ENCODE results near the gene ACTA2.

Gene ACTA2

GRCh38 chr10:88952647-88953111 is at the start of gene ACTA2:
ACTA2 (minus strand) TSS chr10:88952773; CDS start chr10:88948930, 3,843 bp downstream.
- DNase-seq = no peak

DNA sequence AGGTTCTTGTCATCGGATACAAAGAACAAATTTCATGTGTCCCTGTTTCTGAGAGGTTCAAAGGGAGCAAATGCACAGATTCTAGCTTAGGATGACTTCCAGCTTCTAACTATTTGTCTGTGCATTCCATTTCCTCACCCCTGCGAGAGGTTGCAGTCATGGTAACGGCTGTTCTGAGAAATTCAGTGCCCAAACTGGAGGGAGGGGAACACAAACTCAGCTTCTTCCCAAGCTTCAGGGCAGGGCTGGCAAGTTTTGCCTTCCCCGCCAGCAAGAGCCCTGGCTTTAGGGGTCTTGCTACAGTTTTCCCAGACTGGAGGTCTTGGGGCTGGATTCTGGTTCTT is 49.1 kb upstream of the ACTA2 start:
- no peak for DNase-seq

DNA sequence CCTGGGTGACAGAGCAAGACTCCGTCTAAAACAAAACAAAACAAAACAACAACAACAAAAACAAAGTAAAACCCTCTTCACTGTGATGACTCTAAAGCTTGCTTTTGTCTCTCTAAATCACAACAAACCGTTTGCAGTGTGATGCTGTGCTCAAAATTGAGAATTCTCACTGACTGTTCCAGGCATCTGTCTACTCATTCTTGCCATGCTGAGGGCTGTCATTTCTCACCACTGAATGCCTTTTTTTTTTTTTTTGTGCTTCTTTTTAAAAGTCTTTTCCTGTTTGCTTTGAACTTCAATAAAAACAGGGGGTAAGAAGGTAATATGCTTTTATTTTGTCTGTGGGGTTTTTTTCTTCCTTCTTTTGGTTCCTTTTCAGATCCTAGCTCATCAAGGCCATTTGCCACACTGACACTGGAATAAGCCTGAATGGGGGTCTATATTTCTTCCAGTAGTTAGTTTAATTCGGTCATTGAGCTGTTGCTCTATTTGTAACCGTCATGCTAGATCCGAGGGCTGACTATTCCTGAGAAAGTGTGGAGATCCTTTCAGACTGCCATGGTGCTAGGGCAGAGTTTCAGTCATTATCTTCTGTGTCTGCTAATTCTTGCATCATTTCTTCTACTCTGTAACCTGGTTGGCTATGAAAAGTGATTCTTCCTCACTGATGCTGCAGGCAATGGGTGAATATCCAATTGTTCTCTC is 48.6 kb upstream of the ACTA2 start:
- DNase-seq = no peak

- no peak for DNase-seq
Measured at GRCh38 chr10:88999625-89000024, 47.1 kb upstream of the ACTA2 start.

DNA sequence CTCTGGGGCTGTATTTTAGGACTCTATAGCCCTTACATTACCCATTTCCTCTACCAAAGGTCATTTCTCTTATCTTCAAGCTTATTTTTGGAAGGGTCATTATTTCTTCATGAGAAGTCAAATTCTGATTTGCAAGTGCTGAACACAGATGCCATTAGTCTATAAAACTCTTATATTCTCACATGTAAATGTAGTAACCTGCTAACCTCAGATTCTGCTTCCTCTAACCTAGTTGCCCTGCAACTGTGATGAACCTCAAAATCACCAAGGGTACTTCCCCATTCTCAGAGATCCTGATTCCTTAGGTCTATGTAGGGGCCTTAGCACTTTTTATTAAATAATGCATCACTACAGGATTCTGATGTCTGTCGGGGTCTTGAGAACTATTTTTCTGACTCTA is 44.4 kb upstream of the ACTA2 start:
- DNase-seq = peak; percentile 30

GRCh38 chr10:88995156-88995876 is 42.7 kb upstream of the ACTA2 start:
- DNase-seq = no peak

DNA sequence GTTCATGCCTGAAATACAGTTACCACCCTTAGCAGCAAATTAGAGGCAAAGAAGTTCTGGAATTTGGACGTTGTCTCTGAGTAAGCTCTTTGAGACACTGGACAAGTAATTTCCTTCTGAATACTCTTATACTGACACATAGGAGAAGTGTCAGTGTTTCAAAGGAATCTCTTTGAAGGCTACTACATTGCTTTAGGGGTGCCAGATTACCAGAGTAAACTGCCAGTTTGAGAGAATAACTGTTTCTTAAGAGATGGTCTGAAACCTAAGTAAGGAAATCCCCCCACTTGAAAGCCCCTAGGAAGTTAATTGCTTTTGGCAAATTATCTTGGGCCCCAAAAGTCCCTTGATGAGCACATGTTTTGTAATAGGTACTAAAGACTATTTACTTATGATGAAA is 41.4 kb upstream of the ACTA2 start:
- no peak for DNase-seq

DNA sequence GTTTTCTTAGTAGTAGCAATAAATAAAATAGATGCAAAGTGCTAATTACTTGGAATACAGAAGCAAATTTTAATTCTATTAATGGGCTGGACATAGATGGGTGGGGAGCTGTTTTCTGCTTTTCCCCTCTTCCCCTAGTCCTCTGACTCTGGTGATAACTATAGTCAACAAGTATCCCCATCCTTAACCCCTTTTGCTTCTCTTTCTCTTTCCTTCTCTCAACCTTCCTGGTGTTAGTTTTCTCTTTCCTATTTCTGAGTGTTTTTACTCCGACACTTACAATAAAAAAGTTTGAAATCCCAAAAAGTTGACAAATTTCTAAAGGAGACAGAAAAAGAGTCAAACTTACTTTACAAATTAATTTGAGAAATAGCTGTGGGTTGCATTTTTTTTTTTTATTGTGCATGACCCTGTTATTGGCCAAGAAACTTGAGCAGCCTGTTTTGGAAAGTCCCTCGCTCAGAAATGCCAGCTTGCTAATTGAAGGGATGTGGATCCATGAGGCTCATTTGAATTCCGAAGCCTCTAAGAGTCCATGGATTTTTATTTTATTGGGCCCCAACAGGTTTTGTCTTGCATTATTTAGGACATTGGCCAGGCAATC is 40.5 kb upstream of the ACTA2 start:
- no peak for DNase-seq

DNA sequence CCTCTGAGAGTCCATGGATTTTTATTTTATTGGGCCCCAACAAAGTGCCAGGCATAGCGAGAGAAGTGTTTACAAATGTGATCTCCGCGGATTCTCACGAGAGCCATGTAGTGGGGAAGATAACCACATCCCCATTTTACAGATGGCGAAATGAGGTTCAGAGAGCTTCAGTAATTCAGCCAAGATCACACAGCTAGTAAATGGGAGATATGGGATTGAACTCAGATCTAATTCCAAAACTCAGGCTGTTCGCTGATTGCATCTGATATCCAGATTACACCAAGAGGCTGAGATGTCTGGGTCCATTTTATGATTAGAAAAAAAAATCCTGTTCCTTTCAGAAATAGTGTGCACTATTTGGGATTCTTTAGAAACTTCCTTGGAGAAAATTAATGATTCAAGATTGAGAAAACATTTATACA is 39.3 kb upstream of the ACTA2 start:
- DNase-seq = no peak

DNA sequence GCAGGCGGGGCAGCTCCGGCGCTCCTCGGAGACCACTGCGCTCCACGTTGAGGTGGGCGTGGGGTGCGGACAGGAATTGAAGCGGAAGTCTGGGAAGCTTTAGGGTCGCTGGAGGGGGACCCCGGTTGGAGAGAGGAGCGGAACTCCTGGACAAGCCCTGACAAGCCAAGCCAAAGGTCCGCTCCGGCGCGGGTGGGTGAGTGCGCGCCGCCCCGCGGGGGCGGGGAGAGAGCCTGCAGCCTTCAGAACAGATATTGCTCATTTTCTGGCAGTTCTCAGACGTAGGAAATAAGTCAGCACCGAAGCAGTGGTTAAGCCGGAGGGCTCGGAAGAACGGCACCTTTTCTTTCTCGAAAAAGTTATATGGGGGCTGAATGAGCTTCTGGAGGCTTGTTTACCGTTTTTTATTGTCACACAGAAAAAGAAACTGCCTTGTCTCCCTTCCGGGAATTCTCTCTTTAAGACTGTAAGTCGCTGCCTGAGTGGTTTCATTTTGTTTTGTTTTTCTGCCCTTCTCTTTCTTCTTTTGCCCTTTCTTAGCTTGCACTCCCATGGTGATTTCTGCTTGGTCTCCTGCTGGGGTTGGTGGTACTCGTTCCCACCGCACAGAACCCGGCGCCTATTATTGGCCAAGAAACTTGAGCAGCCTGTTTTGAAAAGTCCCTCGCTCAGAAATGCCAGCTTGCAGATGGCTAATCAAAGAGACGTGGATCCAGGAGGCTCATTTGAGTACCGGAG is 38.8 kb upstream of the ACTA2 start:
- no peak for DNase-seq

DNA sequence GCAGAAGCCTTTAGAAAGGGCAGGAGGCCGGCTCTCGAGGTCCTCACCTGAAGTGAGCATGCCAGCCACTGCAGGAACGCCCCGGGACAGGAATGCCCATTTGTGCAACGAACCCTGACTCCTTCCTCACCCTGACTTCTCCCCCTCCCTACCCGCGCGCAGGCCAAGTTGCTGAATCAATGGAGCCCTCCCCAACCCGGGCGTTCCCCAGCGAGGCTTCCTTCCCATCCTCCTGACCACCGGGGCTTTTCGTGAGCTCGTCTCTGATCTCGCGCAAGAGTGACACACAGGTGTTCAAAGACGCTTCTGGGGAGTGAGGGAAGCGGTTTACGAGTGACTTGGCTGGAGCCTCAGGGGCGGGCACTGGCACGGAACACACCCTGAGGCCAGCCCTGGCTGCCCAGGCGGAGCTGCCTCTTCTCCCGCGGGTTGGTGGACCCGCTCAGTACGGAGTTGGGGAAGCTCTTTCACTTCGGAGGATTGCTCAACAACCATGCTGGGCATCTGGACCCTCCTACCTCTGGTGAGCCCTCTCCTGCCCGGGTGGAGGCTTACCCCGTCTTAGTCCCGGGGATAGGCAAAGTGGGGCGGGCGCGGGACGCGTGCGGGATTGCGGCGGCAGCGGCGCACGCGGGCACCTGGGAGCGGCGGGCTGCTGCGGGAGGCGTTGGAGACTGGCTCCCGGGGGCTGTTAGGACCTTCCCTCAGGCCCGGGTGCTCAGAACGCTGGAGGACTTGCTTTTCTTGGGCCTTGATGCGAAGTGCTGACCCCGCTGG is 38.0 kb upstream of the ACTA2 start, which contains the start of gene FAS:
FAS (plus strand) TSS at position 415 of the 777 bp plus-strand sequence; CDS start at position 494, 79 bp downstream.
- DNase-seq = no peak

DNA sequence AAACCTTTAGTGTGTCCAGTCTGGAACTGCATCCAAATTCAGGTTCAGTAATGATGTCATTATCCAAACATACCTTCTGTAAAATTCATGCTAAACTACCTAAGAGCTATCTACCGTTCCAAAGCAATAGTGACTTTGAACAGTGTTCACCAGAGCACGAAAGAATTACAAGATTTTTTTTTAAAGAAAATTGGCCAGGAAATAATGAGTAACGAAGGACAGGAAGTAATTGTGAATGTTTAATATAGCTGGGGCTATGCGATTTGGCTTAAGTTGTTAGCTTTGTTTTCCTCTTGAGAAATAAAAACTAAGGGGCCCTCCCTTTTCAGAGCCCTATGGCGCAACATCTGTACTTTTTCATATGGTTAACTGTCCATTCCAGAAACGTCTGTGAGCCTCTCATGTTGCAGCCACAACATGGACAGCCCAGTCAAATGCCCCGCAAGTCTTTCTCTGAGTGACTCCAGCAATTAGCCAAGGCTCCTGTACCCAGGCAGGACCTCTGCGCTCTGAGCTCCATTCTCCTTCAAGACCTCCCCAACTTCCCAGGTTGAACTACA is 37.3 kb upstream of the ACTA2 start:
- DNase-seq = no peak

- DNase-seq = no peak
Measured at GRCh38 chr10:88989423-88989822, 36.9 kb upstream of the ACTA2 start.

- no peak for DNase-seq
Measured at GRCh38 chr10:88987840-88988239, 35.3 kb upstream of the ACTA2 start.

DNA sequence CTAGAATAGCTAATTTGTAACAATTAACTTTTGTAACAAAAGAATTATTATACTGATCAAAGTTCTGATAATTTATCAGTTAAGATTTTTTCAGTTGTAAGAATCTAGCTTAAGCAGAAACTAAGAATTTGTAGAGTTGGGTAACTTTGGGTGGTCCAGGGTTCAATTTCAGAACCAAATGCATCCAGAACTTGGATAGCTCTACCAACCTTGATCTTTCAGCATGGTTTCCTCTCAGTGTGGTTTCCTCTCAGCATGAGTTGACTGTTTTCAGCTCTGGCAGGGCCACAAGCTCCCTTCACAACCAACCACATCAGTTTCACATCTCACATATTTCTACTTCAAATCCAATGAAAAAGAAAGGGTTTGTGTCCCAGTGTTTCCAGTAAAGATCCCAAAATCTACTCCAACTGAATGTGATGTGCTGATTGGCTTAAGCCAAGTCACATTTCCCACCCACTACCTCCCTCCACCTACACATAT is 34.7 kb upstream of the ACTA2 start:
- no peak for DNase-seq

- no peak for DNase-seq
Measured at GRCh38 chr10:88986549-88987242, 34.1 kb upstream of the ACTA2 start.

- DNase-seq = no peak
Measured at GRCh38 chr10:88984525-88984924, 32.0 kb upstream of the ACTA2 start.

- DNase-seq = no peak
Measured at GRCh38 chr10:88983939-88984338, 31.4 kb upstream of the ACTA2 start.

GRCh38 chr10:88983206-88983605 is 30.6 kb upstream of the ACTA2 start:
- no peak for DNase-seq

DNA sequence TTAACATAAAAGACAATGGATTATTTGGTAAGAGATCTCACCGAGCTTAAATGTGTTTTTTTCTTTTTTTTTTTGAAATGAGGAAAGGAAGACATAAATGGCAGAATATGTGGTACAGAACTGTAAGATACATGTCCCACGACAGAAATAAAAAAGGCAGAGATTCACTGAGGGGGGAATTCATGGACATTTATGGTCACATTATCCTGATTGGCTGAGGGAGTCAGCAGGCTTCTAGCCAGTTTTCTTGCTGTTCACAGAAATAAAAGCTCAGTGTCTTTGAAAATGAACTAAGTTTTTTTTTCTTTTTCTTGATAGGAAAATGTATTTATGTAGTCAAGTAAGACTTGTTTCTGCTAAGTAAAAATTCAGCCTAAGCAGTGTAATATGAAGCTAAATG is 29.8 kb upstream of the ACTA2 start:
- no peak for DNase-seq

DNA sequence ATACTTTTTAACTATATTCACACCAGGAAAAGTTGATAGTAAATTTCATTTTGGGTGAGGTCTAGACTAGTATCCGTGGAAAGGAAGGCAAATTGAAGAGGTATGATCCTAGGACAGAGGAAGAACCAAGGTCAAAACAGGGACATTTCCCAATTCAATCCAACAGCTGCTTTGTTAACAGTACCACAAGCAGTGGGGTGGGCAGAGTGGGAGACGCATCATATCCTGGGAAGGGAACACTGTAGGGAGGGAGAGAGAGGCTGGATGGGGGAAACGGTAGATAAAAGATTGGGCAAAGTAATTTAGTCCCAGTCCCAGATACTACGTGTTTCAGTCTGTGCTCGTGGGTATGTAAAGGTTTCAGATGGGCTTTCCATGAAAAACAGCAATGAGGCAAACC is 28.9 kb upstream of the ACTA2 start:
- DNase-seq = no peak

Measured in SIG-M5 (cell line).